Lung microvascular endothelial cell (primary cell): ENCODE data around the gene KRT35. TPM values are rescaled to one million over a fixed set of nuclear protein-coding genes. Genes with fewer than 3 reads are reported as not detected.

ENCODE experiments used
- DNase-seq, 2 donors: peaks; one replicate each; pipeline versions ENCODE4 v3.0.0 to v3.0.0-alpha.2; 2010; ENCODE audit warnings: low read depth in 2 of 2
- total RNA-seq: library from RNA; depleted of rRNA; stranded (reverse); fragments of >200 nt; gene quantifications from 2 replicates; pipeline ENCODE4 v1.2.1, GENCODE V29; 2014

KRT35 gene
- total RNA-seq, 1 donor from 2014 or later: not detected

DNA sequence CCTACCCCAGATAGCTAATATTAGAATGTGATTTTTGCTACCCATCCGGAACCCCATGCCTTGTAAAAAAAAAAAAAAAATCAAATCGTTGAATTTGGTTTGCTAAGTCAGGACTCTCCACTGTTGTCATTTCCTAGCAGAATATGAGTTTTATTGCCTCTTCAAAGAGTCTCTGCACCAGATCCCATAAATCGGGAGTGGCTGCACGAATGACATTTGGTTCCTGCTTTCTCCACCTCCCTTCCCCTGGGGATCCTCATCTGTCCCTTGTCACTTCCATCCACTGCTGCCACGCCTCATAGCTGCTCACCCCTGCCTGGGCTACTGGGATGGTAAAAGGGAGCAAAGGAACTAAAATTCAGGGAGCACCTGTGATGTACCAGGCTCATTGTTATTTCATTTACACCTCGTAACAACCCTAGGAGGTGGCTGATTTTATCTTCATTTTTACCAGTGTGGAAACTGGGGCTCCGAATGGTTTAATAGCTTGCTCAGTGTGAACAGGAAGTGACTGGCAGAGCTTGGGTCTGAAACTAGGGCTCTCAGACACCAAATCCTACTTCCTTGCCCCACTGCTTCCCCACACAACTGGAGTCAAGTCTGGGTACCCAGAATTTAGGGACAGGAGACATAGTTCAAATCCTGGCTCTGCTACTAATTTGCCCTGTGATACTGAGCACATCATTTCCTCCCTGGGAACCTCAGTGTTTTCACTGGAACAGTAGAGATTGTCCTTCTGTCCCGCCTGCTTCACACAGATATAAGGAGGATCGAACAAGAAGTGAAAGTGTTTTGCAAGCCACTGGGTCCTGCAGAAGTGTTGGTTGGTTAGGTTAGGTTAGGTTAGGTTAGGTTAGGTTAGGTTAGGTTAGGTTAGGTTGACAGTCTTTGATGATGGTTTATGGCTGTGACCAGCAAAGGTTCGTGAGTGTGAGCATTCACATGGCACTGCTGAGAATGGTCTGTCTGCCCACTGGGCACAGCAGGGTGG, 9.3 kb upstream of the KRT35 start:
- DNase-seq: peak in 1 of 2 donors; percentile 20

DNA sequence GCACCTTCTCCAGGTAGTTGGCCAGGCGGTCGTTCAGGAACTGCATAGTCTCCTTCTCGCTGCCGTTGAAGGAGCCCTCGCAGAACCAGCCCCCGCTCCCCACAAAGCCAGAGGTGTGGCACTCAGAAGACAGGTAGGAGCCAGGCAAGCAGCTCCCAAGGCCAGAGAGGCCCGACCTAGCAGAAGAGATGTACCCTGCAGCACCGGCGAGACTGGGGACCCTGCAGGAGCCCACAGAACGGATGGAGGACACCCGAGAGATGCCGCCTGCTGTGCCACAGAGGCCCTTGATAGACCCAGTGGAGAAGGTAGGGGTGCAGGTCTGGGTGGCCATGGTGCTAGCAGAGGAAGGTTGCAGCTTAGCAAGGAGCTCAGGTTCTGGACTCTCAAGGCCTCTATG, 8.6 kb upstream of the KRT35 start, which contains the start of gene KRT36:
KRT36 (minus strand) TSS at position 380 of the 400 bp plus-strand sequence; CDS start at position 334, 46 bp downstream.
- no peak for DNase-seq

DNA sequence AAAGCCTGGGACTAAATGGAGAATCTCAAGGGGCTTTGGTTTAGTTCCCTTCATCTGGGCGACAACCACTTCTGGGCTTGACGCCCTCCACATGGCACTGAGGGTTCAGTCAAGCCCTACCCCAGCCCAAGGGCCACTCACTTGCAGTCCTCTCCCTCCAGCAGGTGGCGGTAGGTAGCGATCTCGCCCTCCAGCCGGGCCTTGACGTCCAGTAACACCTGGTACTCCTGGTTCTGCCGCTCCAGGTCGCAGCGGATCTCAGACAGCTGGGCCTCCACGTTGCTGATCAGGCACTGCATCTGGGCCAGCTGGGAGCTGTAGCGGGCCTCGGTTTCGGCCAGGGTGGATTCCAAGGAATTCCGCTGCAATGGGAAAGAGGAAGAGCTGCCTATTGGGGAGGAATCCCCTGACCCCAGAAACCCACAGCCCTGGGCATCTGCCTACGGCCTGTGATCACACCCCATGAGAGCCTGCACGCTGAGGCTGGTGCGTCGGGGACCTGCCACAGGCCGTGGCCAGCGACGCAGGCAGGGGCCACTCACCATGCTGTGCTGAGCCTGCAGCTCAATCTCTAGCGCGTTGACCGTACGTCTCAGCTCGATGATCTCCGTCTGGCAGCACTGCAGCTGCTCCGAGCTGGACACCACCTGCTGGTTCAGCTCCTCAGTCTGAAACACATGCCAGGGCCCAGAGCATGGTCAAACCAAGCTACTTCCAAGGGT, 6.0 kb upstream of the KRT35 start:
- DNase-seq: peak; percentile 19 to 46

DNA sequence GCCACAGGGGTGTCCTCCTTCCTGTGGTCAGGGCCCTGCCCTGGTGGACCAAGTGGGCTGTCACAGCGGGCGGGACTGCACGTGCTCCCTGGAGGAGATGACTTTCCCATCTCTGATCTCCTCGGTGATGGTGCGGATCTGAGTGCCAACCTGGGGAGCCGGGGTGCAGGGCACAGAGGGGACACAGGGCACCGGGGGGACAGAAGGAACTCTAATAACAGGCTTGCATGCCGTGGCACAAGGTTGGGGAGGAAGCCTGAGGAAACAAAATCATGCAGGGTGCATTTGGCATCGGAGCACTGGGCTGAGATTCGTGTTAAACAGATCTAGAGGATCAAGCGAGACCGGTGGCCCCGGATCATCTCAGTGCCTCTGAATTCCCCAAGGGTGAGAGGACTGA, 5.4 kb upstream of the KRT35 start:
- DNase-seq: no peak

DNA sequence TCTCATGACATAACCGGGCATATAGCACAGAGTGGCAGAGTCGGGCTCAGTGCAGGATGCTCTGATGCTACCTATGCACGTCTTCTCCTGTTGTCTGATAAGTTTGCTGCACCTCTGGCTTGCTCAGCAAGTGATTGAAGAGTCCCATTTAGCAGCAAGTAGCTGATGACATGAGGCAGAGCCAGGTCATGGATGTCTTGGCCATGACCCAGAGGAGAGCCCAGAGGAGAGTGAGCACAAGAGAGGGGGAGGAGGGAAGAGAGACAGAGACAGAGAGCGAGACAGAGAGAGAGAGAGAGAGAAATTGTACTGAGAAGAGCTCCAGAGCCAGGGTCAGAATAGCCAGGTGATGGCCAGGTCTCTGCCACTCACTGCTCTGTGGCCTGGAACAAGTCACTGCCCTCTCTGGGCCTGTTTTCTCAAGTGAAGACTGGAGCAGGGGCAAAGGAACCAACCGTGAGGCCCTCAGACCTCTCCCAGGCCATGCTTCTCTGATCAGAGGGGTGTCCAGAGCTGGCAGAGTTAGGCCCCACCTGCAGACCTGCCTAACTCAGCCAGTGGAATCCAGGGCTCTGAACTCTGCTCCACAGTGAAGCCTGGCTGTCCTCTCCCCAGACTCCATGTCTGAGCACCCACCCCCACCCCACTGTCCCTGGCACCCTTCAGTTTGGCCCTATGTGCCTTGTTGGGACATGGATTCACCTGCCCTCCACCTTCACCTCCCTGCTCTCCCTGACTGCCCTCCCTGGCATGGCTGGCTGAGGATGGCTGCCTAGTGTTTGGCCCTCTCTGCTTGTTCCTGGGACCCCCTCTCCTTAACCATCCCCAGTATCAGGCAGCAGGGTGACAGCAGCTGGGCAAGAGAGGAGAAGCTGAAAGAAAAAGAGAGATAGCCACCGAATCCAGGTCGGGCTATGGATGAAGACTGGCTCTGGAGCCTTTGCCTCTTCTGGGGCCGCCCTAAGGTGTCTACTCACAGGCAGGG, 4.3 kb upstream of the KRT35 start:
- DNase-seq: no peak

DNA sequence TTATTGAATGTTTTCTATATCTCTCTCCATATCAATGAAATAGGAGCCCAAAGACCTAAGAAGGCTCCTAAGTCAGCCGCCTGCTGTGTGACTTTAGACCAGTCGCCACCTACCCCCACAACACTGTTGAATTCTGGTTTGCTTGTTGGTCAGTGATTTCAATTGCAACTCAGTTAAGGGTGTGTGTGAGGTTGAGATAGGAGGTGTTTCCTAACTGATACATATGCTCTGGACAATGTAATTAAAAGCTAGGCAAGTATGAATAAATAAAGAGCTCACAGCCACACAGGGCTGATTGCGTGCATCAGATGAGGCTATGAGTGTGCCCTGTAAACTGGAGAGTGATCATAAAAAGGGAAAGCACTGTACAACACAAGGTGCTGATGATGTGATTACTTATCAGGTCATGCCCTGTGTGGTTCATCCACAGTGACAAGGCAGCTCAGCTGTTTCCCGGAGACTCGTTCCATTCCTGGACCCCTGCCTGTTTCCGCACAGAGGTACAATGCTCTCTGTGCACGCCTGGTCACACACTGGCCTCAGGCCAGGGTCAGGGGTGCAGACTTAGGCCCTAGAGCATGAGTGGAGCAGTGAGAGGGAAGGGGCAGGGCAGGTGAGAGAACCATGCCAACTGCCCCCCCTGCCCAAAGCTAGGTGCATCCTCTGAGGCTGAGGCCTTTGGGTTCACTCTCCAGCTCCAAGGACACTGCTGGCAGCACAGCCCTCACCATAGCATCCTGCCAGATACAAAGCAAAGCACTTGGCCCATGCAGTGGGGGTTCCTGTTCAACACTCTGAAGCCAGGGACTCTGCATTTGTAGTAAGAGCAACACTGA, 3.3 kb upstream of the KRT35 start:
- DNase-seq: peak; percentile 31 to 91

DNA sequence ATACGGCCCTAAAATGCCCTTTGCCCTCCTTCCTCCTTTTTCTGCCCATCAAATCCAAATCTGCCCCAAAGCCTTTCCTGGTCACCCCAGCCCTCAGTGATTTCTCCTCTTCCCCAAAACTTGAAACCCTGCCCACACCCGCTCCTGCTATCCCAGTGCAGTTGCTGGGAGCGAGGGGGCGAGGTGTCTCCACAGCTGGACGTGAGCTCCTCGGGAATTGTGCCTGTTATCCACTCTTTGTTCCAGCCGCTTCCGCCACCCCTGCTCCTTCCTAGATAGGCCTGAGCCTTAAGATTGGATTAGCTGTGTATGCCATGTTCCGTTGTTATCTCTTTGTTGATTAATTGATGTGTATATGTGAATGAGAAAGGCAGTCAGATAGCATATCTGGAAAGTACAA, 2.6 kb upstream of the KRT35 start:
- DNase-seq: no peak

DNA sequence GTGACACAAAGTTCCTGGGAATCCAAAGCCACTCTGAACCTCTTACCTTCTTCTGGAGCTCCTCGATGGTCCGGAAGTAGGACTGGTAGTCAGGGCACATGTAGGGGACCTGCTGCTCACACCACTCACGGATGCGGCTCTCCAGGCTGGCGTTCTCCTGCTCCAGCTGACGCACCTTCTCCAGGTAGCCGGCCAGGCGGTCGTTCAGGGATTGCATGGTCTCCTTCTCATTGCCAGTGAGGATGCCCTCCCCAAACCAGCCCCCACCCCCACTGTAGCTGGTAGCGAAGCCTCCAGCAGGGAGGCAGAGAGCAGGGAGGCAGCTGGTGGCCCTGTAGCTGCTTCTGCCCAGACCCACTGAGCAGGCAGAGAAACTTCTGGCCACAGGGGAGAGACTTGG, 370 bp downstream of the KRT35 start:
- DNase-seq: no peak

DNA sequence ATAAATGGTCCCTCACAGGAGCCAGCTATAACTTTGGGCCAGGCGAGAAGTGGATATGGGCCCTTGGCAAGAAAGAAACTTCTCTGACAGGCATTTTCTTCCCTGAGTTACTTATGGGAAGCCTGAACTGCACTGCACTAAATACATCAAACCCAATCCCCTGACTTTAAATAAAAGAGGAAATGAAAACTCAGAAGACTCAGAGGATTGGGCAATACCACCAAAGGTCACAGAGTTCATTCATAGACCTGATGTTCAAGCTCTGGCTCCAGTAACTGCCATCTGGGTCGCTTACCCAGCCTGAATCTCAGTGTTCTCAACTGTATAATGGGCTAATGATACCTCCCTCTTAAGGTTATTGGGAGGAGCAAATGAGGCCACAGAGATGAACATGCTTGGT, 815 bp downstream of the KRT35 start:
- no peak for DNase-seq

DNA sequence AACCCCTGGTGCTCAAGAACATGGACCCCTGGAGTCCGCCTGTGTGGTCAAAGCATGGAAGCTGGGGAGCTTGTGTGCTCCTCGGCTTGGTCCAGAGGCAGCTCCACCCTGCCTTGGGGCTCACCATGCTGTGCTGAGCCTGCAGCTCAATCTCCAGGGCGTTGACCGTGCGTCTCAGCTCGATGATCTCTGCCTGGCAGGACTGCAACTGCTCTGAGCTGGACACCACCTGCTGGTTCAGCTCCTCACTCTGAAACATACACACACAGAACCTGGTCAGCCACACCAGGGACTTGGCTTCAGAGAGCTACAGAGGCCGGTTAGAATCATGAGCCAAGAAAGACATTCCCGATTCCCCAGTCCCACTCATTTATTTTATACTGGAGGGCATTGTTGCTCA, 2.7 kb downstream of the KRT35 start:
- DNase-seq: no peak

DNA sequence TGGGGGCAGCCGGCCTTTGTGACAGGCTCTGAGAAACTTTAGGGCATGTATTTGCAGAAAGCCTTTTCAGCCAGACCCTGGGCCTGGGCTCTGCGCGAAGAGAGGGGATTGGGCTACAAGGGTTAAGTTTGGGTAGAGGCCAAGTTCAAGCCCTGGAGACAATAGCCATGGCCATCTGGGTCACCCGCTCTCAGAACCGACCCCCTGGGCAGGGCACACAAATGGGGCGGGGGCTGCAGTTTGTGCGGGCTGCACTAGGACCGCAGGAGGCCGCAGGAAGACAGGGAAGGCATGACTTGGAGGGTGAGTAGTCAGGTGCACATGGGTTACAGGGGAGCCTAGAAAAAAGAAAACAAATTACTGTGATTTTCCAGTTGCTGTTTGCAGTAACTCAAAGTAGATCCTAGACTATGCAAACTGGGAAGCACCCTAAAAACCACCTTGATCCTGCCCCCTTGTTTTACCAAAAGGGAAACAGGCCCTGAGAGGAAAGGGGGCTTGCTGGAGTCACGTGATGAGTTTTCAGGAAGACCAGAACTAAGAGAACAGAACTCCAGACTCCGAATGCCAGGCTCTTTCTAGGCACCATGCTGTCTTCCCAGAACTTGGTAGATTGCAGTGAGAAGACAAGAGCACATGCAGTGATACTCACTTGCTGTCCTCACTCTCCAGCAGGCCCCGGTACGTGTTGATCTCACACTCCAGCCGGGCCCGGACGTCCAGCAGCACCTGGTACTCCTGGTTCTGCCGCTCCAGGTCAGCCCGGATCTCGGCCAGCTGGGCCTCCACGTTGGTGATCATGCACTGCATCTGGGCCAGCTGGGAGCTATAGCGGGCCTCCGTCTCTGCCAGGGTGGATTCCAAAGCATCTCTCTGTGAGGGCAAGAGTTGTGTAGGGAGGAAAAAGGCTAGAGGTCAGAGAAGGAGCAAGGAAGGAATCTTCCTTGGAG, 3.8 kb downstream of the KRT35 start:
- no peak for DNase-seq

DNA sequence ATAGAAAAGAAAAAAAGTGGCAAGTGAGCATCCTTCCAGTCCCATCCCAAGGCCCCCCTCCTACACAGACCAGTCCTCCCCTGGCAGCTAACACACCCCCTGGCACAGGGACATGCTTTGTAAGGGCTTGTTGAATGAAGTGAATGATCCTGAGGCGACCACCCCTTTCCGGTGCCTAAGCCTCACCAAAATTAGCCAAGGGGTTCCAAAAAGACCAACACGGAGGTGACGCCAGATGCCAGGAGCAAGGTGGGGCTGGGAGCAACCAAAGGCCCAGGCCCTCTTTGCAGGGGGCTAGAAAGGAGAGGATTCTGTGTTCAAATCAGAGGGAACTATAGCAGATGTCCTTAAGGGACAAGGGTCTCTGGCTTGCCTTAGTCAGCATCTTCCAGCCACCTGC, 5.5 kb downstream of the KRT35 start:
- DNase-seq: no peak

DNA sequence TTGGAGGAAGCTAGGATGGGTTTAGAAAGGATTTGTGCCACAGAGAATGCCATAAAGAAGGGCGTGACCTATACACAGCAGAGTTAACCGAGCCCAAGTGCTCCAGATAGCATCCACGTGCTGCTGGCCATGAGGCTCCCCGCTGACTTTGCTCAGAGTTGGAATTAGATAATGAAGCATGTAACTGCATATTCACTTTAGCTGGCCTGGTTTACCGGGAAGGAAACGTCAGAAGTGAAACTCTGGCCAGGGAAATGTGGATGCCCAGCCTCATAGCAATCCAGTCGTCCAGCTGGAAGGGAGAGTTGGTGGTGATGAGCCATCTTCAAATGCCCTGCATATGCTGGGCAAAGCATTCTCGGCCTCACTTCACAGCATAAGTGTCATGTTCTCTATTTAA, 6.1 kb downstream of the KRT35 start:
- no peak for DNase-seq

DNA sequence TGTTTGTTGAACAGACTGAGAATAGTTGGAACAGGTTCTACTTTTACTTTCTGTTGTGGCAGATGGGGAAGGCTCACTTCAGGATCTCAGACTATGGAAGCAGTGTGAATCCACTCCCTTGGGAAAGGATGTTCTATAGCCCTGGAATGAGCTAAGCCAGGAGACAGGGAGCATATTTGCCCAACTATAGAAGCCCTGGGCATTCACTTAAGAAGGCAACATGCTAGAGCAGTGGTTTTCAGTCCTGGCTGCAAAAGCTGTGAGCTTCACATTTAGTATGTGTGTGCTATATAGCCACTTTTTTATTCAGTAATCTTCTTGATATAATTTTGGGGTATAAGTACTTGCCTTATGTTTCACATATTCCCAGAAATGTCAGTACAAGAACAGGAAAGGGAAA, 12.6 kb downstream of the KRT35 start:
- no peak for DNase-seq

DNA sequence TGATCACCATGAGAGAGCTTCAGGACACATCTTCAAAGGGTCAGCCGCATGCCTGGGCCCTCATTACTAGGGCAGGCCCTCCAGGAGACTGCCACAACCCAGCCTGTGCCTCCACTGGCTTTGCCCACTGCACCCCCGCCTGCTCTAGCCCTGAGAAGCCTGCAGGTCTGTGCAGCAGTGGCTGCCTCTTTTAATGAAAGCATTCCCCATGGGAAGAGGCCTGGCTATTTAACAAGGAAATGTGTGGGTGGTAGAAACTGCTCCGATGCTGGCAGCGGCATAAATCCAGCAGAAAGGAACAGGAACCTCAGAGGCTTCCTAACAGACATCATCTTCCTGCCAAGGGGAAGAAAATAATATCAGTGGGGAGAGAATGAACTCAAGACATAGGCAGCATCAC, 13.4 kb downstream of the KRT35 start:
- DNase-seq: no peak

DNA sequence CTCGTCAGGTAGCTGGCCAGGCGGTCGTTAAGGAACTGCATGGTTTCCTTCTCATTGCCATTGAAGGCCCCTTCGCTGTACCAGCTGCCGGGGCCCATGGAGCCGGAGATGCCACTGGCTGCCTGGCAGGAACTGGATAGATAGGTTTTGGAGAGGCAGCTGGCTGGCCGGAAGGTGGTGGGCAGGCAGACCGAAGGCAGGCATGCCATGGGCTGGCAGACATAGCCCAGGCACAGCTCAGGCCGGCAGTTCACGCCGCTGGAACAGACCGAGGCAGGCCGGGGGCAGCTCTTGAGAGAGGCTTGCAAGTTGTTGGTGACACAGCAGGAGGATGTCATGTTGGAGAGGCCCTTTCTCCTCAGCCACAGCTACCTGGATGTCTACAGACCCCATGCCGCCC, 14.0 kb downstream of the KRT35 start, which contains the start of gene KRT32:
KRT32 (minus strand) TSS at position 399 of the 400 bp plus-strand sequence; CDS start at position 338, 61 bp downstream.
- DNase-seq: no peak

DNA sequence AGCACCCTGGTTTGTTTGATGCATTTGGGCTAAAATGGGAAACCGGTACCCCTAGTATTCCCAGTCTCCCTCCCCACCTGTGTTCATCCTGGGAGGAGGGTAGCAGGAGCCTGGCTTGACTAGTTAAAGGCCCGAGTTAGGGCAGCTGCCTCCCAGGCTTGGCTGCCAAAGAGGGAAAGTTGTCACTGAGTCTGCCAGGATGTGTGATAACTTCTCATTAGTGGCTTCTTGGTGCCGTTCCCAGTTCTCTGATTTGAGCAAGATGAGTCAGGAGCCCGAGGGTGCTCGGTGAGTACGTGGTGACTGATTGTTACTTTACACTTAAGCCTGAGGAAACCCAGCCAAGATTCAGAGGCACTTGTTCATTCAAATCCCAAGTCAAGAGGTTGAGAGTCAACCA, 16.3 kb downstream of the KRT35 start:
- DNase-seq: peak in 1 of 2 donors; percentile 60

DNA sequence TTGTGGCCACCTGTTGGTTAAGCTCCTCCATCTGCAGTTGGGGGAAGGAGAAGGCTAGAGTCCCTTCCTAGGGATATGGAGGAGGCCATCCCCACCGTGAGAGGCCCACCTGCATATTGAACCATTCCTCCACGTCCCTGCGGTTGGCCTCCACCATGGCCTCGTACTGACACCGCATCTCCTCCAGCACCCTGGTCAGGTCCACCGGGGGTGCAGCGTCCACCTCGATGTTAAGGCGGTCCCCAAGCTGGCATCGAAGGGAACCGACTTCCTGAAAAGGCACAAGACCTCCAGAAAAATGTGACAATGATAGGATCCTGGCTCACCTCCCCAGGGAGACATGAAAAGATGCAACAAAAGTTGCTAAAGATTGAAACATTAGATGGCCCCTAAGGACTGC, 16.8 kb downstream of the KRT35 start:
- no peak for DNase-seq

DNA sequence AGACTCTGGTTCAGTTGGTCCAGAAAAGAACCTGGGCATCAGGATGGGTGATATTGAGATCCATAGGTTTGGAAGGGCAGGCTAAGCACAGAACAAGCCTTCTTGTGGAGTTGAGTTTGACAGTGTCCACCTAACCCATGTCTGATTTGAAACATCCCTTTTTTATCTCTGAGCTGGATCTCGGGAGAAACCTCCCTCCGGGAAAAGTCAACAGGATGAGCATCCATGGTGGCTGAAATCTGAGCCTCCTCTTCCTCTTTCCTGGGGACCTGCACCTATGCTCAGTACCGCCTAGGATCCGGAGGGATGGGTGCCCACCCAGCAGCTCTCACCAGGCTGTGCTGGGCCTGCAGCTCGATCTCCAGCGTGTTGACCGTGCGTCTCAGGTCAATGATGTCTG, 17.2 kb downstream of the KRT35 start:
- no peak for DNase-seq
